Left ventricle myocardium inferior (tissue), 1 donor: ENCODE measurements around the gene TUBGCP3. TPM values are rescaled to one million over a fixed set of nuclear protein-coding genes. Genes with fewer than 3 reads are reported as not detected.

Experiments used
- DNase-seq: peaks from one replicate; pipeline ENCODE4 v3.0.0-alpha.2; 2020
- H3K27ac ChIP-seq: fragments of 200-600 bp; replicated peaks from 2 replicates; pipeline ENCODE4 v1.8.0; 2021
- H3K27me3 ChIP-seq: fragments of 200-600 bp; 2 replicates; pipeline ENCODE4 v1.8.0; 2021; ENCODE audit warnings: low read depth
- H3K36me3 ChIP-seq: fragments of 200-600 bp; 2 replicates; pipeline ENCODE4 v1.8.0; 2021
- H3K4me1 ChIP-seq: fragments of 200-600 bp; 2 replicates; pipeline ENCODE4 v1.8.0; 2021
- H3K4me3 ChIP-seq: fragments of 200-600 bp; 2 replicates; pipeline ENCODE4 v1.8.0; 2021; ENCODE audit warnings: mild to moderate bottlenecking, moderate library complexity
- H3K9me3 ChIP-seq: fragments of 200-600 bp; replicated peaks from 2 replicates; pipeline ENCODE4 v1.8.0; 2021
- CTCF ChIP-seq: fragments of 200-600 bp; IDR thresholded peaks from 2 replicates; pipeline ENCODE4 v1.8.0; 2021; ENCODE audit warnings: antibody characterized with exemption, mild to moderate bottlenecking, borderline replicate concordance
- intact Hi-C: fragments of 100-400 bp; cut with micrococcal nuclease; formaldehyde crosslinking; loops from one replicate; pipeline ENCODE4 v1.11.0; 2022
- total RNA-seq: library from RNA; stranded (reverse); fragmentation: NEBNext Ultra II Directional; extraction: Animal tissue kit (Norgen Biotek cat#: 25700); gene quantifications from one replicate; pipeline ENCODE4 v1.2.1, GENCODE V29; 2021
- donor health status: DM: no; HTN: yes; CAD: no; lungs with severe emphysema.

TUBGCP3 gene
- total RNA-seq, 1 donor from 2014 or later: 16.7 TPM

- Histone ChIP-seq H3K4me1 (no peaks in the 10 kb centered on the region), H3K36me3 (no peaks in the 10 kb centered on the region), H3K27ac (no peak overlapping the region), H3K27me3 (peaks cover 5% of the 10 kb centered on the region), H3K9me3 (peaks cover 23% of the 10 kb centered on the region), H3K4me3 (no peak overlapping the region)
- intact Hi-C loops: no loop called here
- DNase-seq: no peak
- TF ChIP-seq CTCF: no peak
These were observed 114.1 kb downstream of the TUBGCP3 start for GRCh38 chr13:112473818-112474217.

GRCh38 chr13:112469071-112469745, 118.7 kb downstream of the TUBGCP3 start:
- DNase-seq: no peak
- Histone ChIP-seq H3K4me1 (no peaks in the 10 kb centered on the region), H3K9me3 (peaks cover 23% of the 10 kb centered on the region), H3K27me3 (peaks cover 28% of the 10 kb centered on the region), H3K27ac (no peak overlapping the region), H3K36me3 (no peaks in the 10 kb centered on the region), H3K4me3 (no peak overlapping the region)
- no peak for TF ChIP-seq CTCF
- intact Hi-C loops: no loop called here

- intact Hi-C loops: no loop called here
- no peak for TF ChIP-seq CTCF
- Histone ChIP-seq H3K9me3 (peaks cover 23% of the 10 kb centered on the region), H3K4me1 (no peaks in the 10 kb centered on the region), H3K27ac (no peak overlapping the region), H3K27me3 (peaks cover 33% of the 10 kb centered on the region), H3K36me3 (no peaks in the 10 kb centered on the region), H3K4me3 (no peak overlapping the region)
- no peak for DNase-seq
These were observed 119.9 kb downstream of the TUBGCP3 start for GRCh38 chr13:112468069-112468468.

- no peak for DNase-seq
- Histone ChIP-seq H3K9me3 (peaks cover 23% of the 10 kb centered on the region), H3K4me3 (no peak overlapping the region), H3K36me3 (no peaks in the 10 kb centered on the region), H3K27me3 (peaks cover 36% of the 10 kb centered on the region), H3K4me1 (no peaks in the 10 kb centered on the region), H3K27ac (no peak overlapping the region)
- TF ChIP-seq CTCF: no peak
- intact Hi-C loops: no loop called here
These were observed 120.7 kb downstream of the TUBGCP3 start for GRCh38 chr13:112467236-112467635.

DNA sequence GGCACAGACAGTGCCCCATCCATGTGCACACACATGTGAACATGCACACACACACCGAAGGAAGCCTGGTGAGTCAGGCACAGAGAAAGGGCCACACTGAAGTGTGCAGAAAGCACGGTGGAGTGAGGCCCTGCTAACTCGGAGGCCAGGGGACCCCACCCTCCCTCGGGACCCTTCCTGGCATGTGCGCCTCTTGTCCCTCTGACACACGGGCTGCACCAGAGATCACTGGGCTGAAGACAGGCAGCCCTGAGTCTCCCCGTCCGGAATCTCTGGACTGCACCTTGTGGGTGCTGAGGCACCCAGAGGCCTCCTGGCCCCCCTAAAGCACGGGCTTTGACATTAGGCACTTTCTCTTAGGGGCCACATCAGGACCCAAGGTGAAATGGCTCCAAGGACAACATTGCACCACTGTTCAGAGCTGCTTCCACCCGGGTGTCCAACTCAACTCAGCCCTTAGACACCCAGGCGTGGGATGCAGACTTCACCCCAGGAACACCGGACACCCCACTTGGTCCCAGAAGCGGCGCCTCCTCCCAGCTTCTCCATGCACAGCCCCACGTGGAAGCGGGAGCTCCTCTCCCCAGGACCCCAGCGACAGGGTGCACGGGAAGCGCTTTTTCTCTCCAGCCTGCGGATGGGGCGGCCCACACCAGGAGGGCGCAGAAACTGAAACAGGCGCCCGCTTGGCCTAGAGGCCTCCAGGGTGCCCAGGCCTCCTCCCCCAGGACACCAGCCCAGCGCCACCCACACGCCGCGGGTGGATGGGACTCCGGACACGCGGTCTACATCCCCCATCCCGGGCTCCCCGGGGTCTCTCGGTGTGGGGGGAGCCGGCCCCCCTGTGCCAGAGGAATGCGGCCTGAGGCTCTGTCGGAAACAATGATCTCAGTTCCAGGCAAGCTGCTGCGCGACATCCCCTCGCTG, 121.6 kb downstream of the TUBGCP3 start:
- intact Hi-C loops: no loop called here
- Histone ChIP-seq H3K27ac (no peak overlapping the region), H3K9me3 (peaks cover 19% of the 10 kb centered on the region), H3K4me3 (no peak overlapping the region), H3K4me1 (no peaks in the 10 kb centered on the region), H3K27me3 (peaks cover 44% of the 10 kb centered on the region), H3K36me3 (no peaks in the 10 kb centered on the region)
- no peak for TF ChIP-seq CTCF
- no peak for DNase-seq
